HEK293T (cell line): ENCODE measurements around the gene MAN1B1.

Experiments used
- CTCF ChIA-PET: fragments of 350-600 bp; formaldehyde crosslinking; extraction: SDS; loops from one replicate; lab custom pipeline; 2021; ENCODE audit warnings: antibody characterized with exemption, inconsistent platforms; lab: Yijun Ruan, JAX
- POLR2A ChIA-PET: fragments of 350-600 bp; formaldehyde crosslinking; extraction: SDS; loops from one replicate; lab custom pipeline; 2020; ENCODE audit warnings: antibody characterized with exemption, inconsistent platforms; lab: Yijun Ruan, JAX
- DNase-seq: peaks from one replicate; pipeline ENCODE4 v3.0.0; 2012; ENCODE audit warnings: mixed read lengths; ENCODE audit errors: extremely low spot score
- ARNT ChIP-seq: fragments of 450-650 bp; IDR thresholded peaks from 2 replicates; pipeline ENCODE4 v1.6.1; 2017; ENCODE audit warnings: mild to moderate bottlenecking
- BHLHE40 ChIP-seq: fragments of 450-650 bp; IDR thresholded peaks from 2 replicates; pipeline ENCODE4 v1.6.1; 2016; ENCODE audit warnings: mild to moderate bottlenecking, moderate library complexity, borderline replicate concordance
- CTBP1 ChIP-seq: fragments of 450-650 bp; IDR thresholded peaks from 2 replicates; pipeline ENCODE4 v1.6.1; 2016; ENCODE audit warnings: borderline replicate concordance
- ELF4 ChIP-seq: fragments of 450-650 bp; IDR thresholded peaks from 2 replicates; pipeline ENCODE4 v1.6.1; 2017; ENCODE audit warnings: antibody characterized with exemption
- FOXA1 ChIP-seq: fragments of 450-650 bp; IDR thresholded peaks from 2 replicates; pipeline ENCODE4 v1.6.1; 2016; ENCODE audit warnings: mild to moderate bottlenecking
- FOXK2 ChIP-seq: fragments of 450-650 bp; IDR thresholded peaks from 2 replicates; pipeline ENCODE4 v1.6.1; 2016; ENCODE audit warnings: mild to moderate bottlenecking
- FOXM1 ChIP-seq: fragments of 450-650 bp; IDR thresholded peaks from 2 replicates; pipeline ENCODE4 v1.6.1; 2017; ENCODE audit warnings: mild to moderate bottlenecking, borderline replicate concordance
- HDGF ChIP-seq: fragments of 450-650 bp; IDR thresholded peaks from 2 replicates; pipeline ENCODE4 v1.6.1; 2017; ENCODE audit warnings: antibody characterized with exemption, borderline replicate concordance
- L3MBTL2 ChIP-seq: fragments of 450-650 bp; conservative IDR thresholded peaks from 2 replicates; pipeline ENCODE4 v1.6.1; 2016; ENCODE audit warnings: mild to moderate bottlenecking
- LEF1 ChIP-seq: fragments of 450-650 bp; IDR thresholded peaks from 2 replicates; pipeline ENCODE4 v1.6.1; 2017; ENCODE audit warnings: mild to moderate bottlenecking, borderline replicate concordance
- NFRKB ChIP-seq: fragments of 450-650 bp; IDR thresholded peaks from 2 replicates; pipeline ENCODE4 v1.6.1; 2016; ENCODE audit warnings: mild to moderate bottlenecking, moderate library complexity
- PKNOX1 ChIP-seq: fragments of 450-650 bp; IDR thresholded peaks from 2 replicates; pipeline ENCODE4 v1.6.1; 2016
- SP1 ChIP-seq: fragments of 450-650 bp; IDR thresholded peaks from 2 replicates; pipeline ENCODE4 v1.6.1; 2017
- SUZ12 ChIP-seq: fragments of 450-650 bp; IDR thresholded peaks from 2 replicates; pipeline ENCODE4 v1.6.1; 2016; ENCODE audit warnings: mild to moderate bottlenecking
- TARDBP ChIP-seq: fragments of 450-650 bp; IDR thresholded peaks from 2 replicates; pipeline ENCODE4 v1.6.1; 2016
- ZNF384 ChIP-seq: fragments of 450-650 bp; IDR thresholded peaks from 2 replicates; pipeline ENCODE4 v1.6.1; 2016

MAN1B1 gene

GRCh38 chr9:137095664-137096517 lies 9.1 kb downstream of the MAN1B1 start:
- DNase-seq = no peak
- CTCF ChIA-PET = interaction anchor here (1.0 kb wide), 1 partner anchor 9 kb away, joined by 3 read pairs; the partner anchor contains the start of gene MAN1B1
- TF ChIP-seq ZNF384 (no peak), TARDBP (no peak), CTBP1 (no peak), L3MBTL2 (no peak), FOXA1 (no peak), SUZ12 (no peak)
- POLR2A ChIA-PET = interaction anchor here (1.9 kb wide), 1 partner anchor 9 kb away, joined by 6 read pairs; the partner anchor contains the start of gene MAN1B1

GRCh38 chr9:137096785-137097546 lies 10.2 kb downstream of the MAN1B1 start:
- ChIA-PET CTCF (interaction anchor here (1.0 kb wide), 1 partner anchor 10 kb away, joined by 3 read pairs; the partner anchor contains the start of gene MAN1B1), POLR2A (interaction anchor here (0.8 to 1.9 kb wide), 3 partner anchors 9 to 10 kb away, joined by 4 to 7 read pairs (median 6); partner anchors contain the start of gene MAN1B1)
- no peak for DNase-seq
- no peak for TF ChIP-seq TARDBP
- TF ChIP-seq ELF4 = no peak
- TF ChIP-seq L3MBTL2 = no peak
- TF ChIP-seq SUZ12 = no peak
- no peak for TF ChIP-seq NFRKB
- TF ChIP-seq ZNF384 = no peak
- TF ChIP-seq LEF1 = no peak
- TF ChIP-seq ARNT = no peak
- no peak for TF ChIP-seq FOXM1
- TF ChIP-seq CTBP1 = no peak
- TF ChIP-seq PKNOX1 = no peak
- TF ChIP-seq FOXK2 = no peak

GRCh38 chr9:137097761-137098462 lies 11.1 kb downstream of the MAN1B1 start:
- TF ChIP-seq BHLHE40 (no peak), FOXA1 (no peak), SUZ12 (no peak), L3MBTL2 (no peak), ARNT (no peak), NFRKB (no peak), ZNF384 (no peak), PKNOX1 (no peak), FOXM1 (no peak), ELF4 (no peak), HDGF (no peak), LEF1 (no peak), CTBP1 (no peak)
- CTCF ChIA-PET = no interaction called here

GRCh38 chr9:137099231-137099630 lies 12.4 kb downstream of the MAN1B1 start:
- CTCF ChIA-PET = no interaction called here
- POLR2A ChIA-PET = no interaction called here
- DNase-seq = no peak
- TF ChIP-seq SUZ12 (no peak), FOXA1 (no peak), TARDBP (no peak), L3MBTL2 (no peak), CTBP1 (no peak), SP1 (no peak), LEF1 (no peak), PKNOX1 (no peak), ELF4 (no peak), ARNT (no peak)

More at GRCh38 chr9:137097761-137098462, 11.1 kb downstream of the MAN1B1 start:
- no peak for DNase-seq
- POLR2A ChIA-PET = interaction anchor here (0.8 to 1.3 kb wide), 2 partner anchors 10 to 11 kb away, joined by 4 to 7 read pairs; partner anchors contain the start of gene MAN1B1

- ChIA-PET CTCF (interaction anchor here (0.6 kb wide), 1 partner anchor 72 kb away, joined by 4 read pairs; no protein-coding TSS in a partner anchor), POLR2A (no interaction called here)
- no peak for DNase-seq
- TF ChIP-seq LEF1 = no peak
- TF ChIP-seq ZNF384 = no peak
Observed at GRCh38 chr9:137103206-137103999, 16.6 kb downstream of the MAN1B1 start.
